Activated naive CD8-positive, alpha-beta T cell treated with anti-CD3 and anti-CD28 coated beads, Interleukin-2, amount 50 U/mL, for 24 hours (primary cell): Measurements from ENCODE around the gene CCHCR1.
"Not testable (repeated sequence)": the region's sequence is repeated elsewhere in the genome, so short reads cannot be mapped to it uniquely, and the experiment has no call there.

Experiments used
- ATAC-seq: fragments of 150-1000 bp; cut with Tn5 transposase; one replicate; pipeline ENCODE4 v1.10.0; 2021
- DNase-seq: peaks from one replicate; pipeline ENCODE4 v3.0.0; 2021
- H3K27ac Mint-ChIP-seq: one replicate; pipeline ENCODE4 v1.8.0; 2021; ENCODE audit warnings: mild to moderate bottlenecking, mixed read lengths
- H3K27me3 Mint-ChIP-seq: one replicate; pipeline ENCODE4 v1.8.0; 2021; ENCODE audit warnings: mixed read lengths
- H3K36me3 Mint-ChIP-seq: one replicate; pipeline ENCODE4 v1.8.0; 2021; ENCODE audit warnings: low read depth, mixed read lengths
- H3K4me1 Mint-ChIP-seq: one replicate; pipeline ENCODE4 v1.8.0; 2021; ENCODE audit warnings: mixed read lengths
- H3K4me3 Mint-ChIP-seq: one replicate; pipeline ENCODE4 v1.8.0; 2021; ENCODE audit warnings: mild to moderate bottlenecking, moderate library complexity, mixed read lengths
- H3K9me3 Mint-ChIP-seq: one replicate; pipeline ENCODE4 v1.8.0; 2021; ENCODE audit warnings: mixed read lengths

CCHCR1 gene

GRCh38 chr6:31172973-31173384, 15.4 kb upstream of the CCHCR1 start:
- DNase-seq (no peak), ATAC-seq (no peak)
- Mint-ChIP-seq H3K4me1 (peaks cover 3% of the 10 kb centered on the region), H3K4me3 (no peak overlapping the region), H3K9me3 (no peaks in the 10 kb centered on the region), H3K36me3 (no peaks in the 10 kb centered on the region), H3K27ac (no peak overlapping the region), H3K27me3 (no peaks in the 10 kb centered on the region)

- Mint-ChIP-seq H3K4me1 (peaks cover 3% of the 10 kb centered on the region), H3K9me3 (no peaks in the 10 kb centered on the region), H3K36me3 (no peaks in the 10 kb centered on the region), H3K27me3 (no peaks in the 10 kb centered on the region), H3K27ac (no peak overlapping the region), H3K4me3 (no peak overlapping the region)
- no peak for ATAC-seq
- DNase-seq: no peak
Observed at GRCh38 chr6:31171931-31172905, 14.6 kb upstream of the CCHCR1 start.

GRCh38 chr6:31170987-31171671, 13.5 kb upstream of the CCHCR1 start:
- no peaks in the 10 kb centered on the region for H3K36me3 Mint-ChIP-seq
- ATAC-seq: no peak
- no peaks in the 10 kb centered on the region for H3K9me3 Mint-ChIP-seq
- H3K4me1 Mint-ChIP-seq: peaks cover 3% of the 10 kb centered on the region
- DNase-seq: no peak
- no peak overlapping the region for H3K27ac Mint-ChIP-seq
- no peak overlapping the region for H3K4me3 Mint-ChIP-seq
- no peaks in the 10 kb centered on the region for H3K27me3 Mint-ChIP-seq

- peaks cover 2% of the 10 kb centered on the region for H3K4me1 Mint-ChIP-seq
- H3K9me3 Mint-ChIP-seq: no peaks in the 10 kb centered on the region
- peaks cover 2% of the 10 kb centered on the region for H3K36me3 Mint-ChIP-seq
- ATAC-seq (no peak), DNase-seq (no peak)
- no peak within 1 kb of the TSS for H3K27ac Mint-ChIP-seq
- no peaks in the 10 kb centered on the region for H3K27me3 Mint-ChIP-seq
- no peak within 1 kb of the TSS for H3K4me3 Mint-ChIP-seq
Observed at GRCh38 chr6:31170600-31170881, 12.9 kb upstream of the CCHCR1 start, which contains the start of gene POU5F1. POU5F1 (minus strand) TSS chr6:31170682; CDS start chr6:31170620, 62 bp downstream.

GRCh38 chr6:31169858-31170599, 12.4 kb upstream of the CCHCR1 start:
- H3K36me3 Mint-ChIP-seq, H3K27me3 Mint-ChIP-seq, ATAC-seq, DNase-seq, H3K4me3 Mint-ChIP-seq, H3K27ac Mint-ChIP-seq, H3K4me1 Mint-ChIP-seq, H3K9me3 Mint-ChIP-seq: not testable (repeated sequence)

DNA sequence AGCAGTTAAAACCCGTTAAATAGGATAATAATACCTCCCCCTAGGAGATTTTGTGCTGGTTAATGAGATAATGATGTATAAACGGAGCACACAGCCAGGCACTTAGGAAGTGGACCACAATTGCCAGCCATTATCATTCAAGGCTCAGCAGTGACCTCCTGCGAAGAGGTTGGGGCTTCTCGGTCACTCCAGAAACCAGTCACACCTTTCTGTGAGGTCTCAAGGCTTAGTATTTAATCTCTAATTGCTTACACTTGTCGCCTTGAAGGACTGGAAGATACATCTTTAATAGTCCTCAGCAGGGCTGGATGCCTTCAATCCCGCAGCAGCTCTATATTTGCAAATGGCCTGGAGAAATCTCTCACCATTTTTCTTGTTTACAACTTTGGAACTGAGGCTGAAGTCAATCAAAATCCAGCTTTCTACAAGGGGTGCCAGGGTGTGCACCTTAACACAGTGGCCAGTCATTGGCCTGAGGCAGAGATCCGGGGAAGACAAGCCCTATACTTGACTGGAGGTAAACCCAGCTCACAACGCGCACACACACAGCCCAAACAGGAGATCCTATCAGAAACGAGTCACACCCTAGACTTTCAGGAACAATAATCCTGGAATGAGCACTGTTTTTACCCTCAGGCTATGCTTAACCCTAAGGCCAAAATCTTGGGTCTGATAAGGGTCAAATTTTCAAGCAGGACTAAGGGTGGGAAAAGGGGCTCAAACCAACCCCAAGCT, 11.7 kb upstream of the CCHCR1 start:
- no peak overlapping the region for H3K4me3 Mint-ChIP-seq
- no peaks in the 10 kb centered on the region for H3K27me3 Mint-ChIP-seq
- no peak for DNase-seq
- peaks cover 2% of the 10 kb centered on the region for H3K36me3 Mint-ChIP-seq
- ATAC-seq: no peak
- peaks cover 8% of the 10 kb centered on the region for H3K4me1 Mint-ChIP-seq
- H3K27ac Mint-ChIP-seq: no peak overlapping the region
- H3K9me3 Mint-ChIP-seq: no peaks in the 10 kb centered on the region

- ATAC-seq: no peak
- peaks cover 3% of the 10 kb centered on the region for H3K36me3 Mint-ChIP-seq
- peaks cover 14% of the 10 kb centered on the region for H3K4me1 Mint-ChIP-seq
- H3K9me3 Mint-ChIP-seq: no peaks in the 10 kb centered on the region
- no peak for DNase-seq
- no peak overlapping the region for H3K27ac Mint-ChIP-seq
- no peaks in the 10 kb centered on the region for H3K27me3 Mint-ChIP-seq
- no peak overlapping the region for H3K4me3 Mint-ChIP-seq
Observed at GRCh38 chr6:31168606-31169005, 11.0 kb upstream of the CCHCR1 start.

- ATAC-seq (no peak), DNase-seq (no peak)
- peaks cover 23% of the 10 kb centered on the region for H3K36me3 Mint-ChIP-seq
- H3K4me1 Mint-ChIP-seq: peaks cover 26% of the 10 kb centered on the region
- no peaks in the 10 kb centered on the region for H3K27me3 Mint-ChIP-seq
- no peak overlapping the region for H3K27ac Mint-ChIP-seq
- H3K4me3 Mint-ChIP-seq: no peak overlapping the region
- H3K9me3 Mint-ChIP-seq: no peaks in the 10 kb centered on the region
Observed at GRCh38 chr6:31165986-31166385, 8.4 kb upstream of the CCHCR1 start.

- peaks cover 31% of the 10 kb centered on the region for H3K4me1 Mint-ChIP-seq
- H3K27me3 Mint-ChIP-seq, H3K4me3 Mint-ChIP-seq, DNase-seq, H3K27ac Mint-ChIP-seq, H3K9me3 Mint-ChIP-seq: not testable (repeated sequence)
- peaks cover 23% of the 10 kb centered on the region for H3K36me3 Mint-ChIP-seq
- peak; percentile 11 for ATAC-seq
Observed at GRCh38 chr6:31165064-31165832, 7.6 kb upstream of the CCHCR1 start.

DNA sequence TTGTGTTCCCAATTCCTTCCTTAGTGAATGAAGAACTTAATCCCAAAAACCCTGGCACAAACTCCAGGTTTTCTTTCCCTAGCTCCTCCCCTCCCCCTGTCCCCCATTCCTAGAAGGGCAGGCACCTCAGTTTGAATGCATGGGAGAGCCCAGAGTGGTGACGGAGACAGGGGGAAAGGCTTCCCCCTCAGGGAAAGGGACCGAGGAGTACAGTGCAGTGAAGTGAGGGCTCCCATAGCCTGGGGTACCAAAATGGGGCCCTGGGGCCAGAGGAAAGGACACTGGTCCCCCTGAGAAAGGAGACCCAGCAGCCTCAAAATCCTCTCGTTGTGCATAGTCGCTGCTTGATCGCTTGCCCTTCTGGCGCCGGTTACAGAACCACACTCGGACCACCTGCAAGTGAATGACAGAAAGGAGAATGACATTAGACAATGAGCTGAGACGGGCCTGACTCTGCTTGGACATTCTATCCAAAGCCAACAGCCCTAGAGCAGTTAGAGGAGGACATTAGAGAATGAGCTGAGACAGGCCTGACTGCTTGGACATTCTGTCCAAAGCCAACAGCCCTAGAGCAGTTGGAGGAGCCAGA, 7.0 kb upstream of the CCHCR1 start:
- not testable (repeated sequence) for H3K4me3 Mint-ChIP-seq, H3K9me3 Mint-ChIP-seq, H3K27me3 Mint-ChIP-seq, H3K27ac Mint-ChIP-seq, DNase-seq
- Mint-ChIP-seq H3K36me3 (peaks cover 29% of the 10 kb centered on the region), H3K4me1 (peaks cover 38% of the 10 kb centered on the region)
- ATAC-seq: peak; percentile 10

GRCh38 chr6:31163922-31164321, 6.3 kb upstream of the CCHCR1 start:
- ATAC-seq: no peak
- Mint-ChIP-seq H3K4me1 (peaks cover 42% of the 10 kb centered on the region), H3K9me3 (no peaks in the 10 kb centered on the region), H3K27me3 (no peaks in the 10 kb centered on the region), H3K27ac (peak overlapping the region; percentile 14), H3K36me3 (peaks cover 35% of the 10 kb centered on the region), H3K4me3 (no peak overlapping the region)
- DNase-seq: no peak

DNA sequence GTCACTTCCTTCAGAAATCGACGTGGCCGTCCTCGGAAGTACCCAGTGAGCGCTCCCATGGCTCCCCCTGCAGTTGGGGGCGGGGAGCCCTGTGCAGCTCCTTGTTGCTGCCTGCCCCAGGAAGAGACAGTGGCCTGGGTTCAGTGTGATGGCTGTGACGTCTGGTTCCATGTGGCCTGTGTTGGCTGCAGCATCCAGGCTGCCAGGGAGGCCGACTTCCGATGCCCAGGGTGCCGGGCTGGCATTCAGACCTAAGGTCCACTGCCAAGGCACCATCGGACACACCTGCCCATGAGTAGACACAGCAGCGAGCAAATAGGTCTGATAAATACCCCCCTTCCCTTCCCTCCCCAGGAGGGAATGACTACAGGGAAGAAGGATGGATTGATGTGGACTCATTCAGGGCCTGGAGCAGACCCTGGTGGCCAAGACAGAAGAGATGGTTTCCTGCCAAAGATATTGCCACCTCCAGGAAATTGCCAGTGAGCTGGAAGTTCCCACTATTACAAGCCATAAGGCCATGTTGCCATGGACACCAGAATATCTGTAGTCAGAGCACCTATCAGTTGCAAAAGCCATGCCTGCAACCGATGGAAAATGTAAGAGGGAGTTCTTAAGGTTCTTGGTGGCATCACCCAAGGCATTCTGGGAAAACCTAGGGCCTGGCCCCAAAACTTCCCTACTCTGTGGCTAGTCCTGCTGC, 5.0 kb upstream of the CCHCR1 start:
- H3K4me1 Mint-ChIP-seq: peaks cover 48% of the 10 kb centered on the region
- no peak overlapping the region for H3K27ac Mint-ChIP-seq
- no peaks in the 10 kb centered on the region for H3K9me3 Mint-ChIP-seq
- no peak for ATAC-seq
- H3K4me3 Mint-ChIP-seq: no peak overlapping the region
- peaks cover 3% of the 10 kb centered on the region for H3K27me3 Mint-ChIP-seq
- no peak for DNase-seq
- H3K36me3 Mint-ChIP-seq: peaks cover 41% of the 10 kb centered on the region
